Nephron progenitor cell (in vitro differentiated cells): ENCODE measurements around the gene ALX3.

Source experiments
- DNase-seq: peaks from one replicate; pipeline ENCODE4 v3.0.0; 2021
- H3K27ac Mint-ChIP-seq: 2 replicates; pipeline ENCODE4 v1.8.0; 2021; ENCODE audit warnings: mild to moderate bottlenecking, moderate library complexity, mixed read lengths
- H3K27me3 Mint-ChIP-seq: 2 replicates; pipeline ENCODE4 v1.8.0; 2021; ENCODE audit warnings: mild to moderate bottlenecking, low read depth, mixed read lengths; ENCODE audit not compliant: poor library complexity
- H3K36me3 Mint-ChIP-seq: 2 replicates; pipeline ENCODE4 v1.8.0; 2021; ENCODE audit warnings: low read depth, mixed read lengths
- H3K4me1 Mint-ChIP-seq: 2 replicates; pipeline ENCODE4 v1.8.0; 2021; ENCODE audit warnings: mixed read lengths
- H3K4me3 Mint-ChIP-seq: 2 replicates; pipeline ENCODE4 v1.8.0; 2021; ENCODE audit warnings: mild to moderate bottlenecking, moderate library complexity, mixed read lengths
- H3K9me3 Mint-ChIP-seq: 2 replicates; pipeline ENCODE4 v1.8.0; 2021; ENCODE audit warnings: mild to moderate bottlenecking, moderate library complexity, mixed read lengths
- CTCF ChIP-seq: fragments of 200-600 bp; sonication (generic); IDR thresholded peaks from 2 replicates; pipeline ENCODE4 v1.5.0; 2021; ENCODE audit warnings: antibody characterized with exemption

The ALX3 gene

GRCh38 chr1:110074166-110074565, 3.7 kb upstream of the ALX3 start:
- Mint-ChIP-seq H3K27me3 (peaks cover 92% of the 10 kb centered on the region), H3K4me3 (no peak overlapping the region), H3K9me3 (no peaks in the 10 kb centered on the region), H3K36me3 (no peaks in the 10 kb centered on the region), H3K4me1 (peaks cover 7% of the 10 kb centered on the region), H3K27ac (no peak overlapping the region)
- no peak for DNase-seq
- TF ChIP-seq CTCF = no peak

DNA sequence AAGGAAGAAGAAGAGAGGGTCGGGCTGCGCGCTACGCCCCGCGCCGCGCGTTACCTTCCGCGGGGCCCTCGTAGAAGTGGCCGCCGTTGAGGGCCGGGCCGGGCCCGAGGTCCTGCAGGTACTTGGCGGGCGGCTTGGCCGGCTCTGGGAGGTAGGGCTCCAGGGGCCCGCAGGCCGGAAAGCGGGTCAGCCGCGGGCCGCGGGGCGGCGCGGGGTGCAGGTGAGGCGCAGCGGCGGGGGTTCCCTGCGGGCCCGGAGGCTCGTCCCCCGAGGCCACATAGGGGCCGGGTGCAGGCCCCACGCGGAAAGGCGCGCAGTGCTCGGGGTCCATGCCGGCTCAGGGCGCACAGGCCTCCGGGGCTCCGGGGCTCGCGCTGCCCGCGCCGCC, 196 bp downstream of the ALX3 start:
- H3K27me3 Mint-ChIP-seq = peaks cover 96% of the 10 kb centered on the region
- no peak for TF ChIP-seq CTCF
- no peaks in the 10 kb centered on the region for H3K9me3 Mint-ChIP-seq
- H3K27ac Mint-ChIP-seq = no peak overlapping the region
- peaks cover 18% of the 10 kb centered on the region for H3K4me1 Mint-ChIP-seq
- peak overlapping the region; percentile 67 for H3K4me3 Mint-ChIP-seq
- DNase-seq = peak; percentile 41
- no peaks in the 10 kb centered on the region for H3K36me3 Mint-ChIP-seq

DNA sequence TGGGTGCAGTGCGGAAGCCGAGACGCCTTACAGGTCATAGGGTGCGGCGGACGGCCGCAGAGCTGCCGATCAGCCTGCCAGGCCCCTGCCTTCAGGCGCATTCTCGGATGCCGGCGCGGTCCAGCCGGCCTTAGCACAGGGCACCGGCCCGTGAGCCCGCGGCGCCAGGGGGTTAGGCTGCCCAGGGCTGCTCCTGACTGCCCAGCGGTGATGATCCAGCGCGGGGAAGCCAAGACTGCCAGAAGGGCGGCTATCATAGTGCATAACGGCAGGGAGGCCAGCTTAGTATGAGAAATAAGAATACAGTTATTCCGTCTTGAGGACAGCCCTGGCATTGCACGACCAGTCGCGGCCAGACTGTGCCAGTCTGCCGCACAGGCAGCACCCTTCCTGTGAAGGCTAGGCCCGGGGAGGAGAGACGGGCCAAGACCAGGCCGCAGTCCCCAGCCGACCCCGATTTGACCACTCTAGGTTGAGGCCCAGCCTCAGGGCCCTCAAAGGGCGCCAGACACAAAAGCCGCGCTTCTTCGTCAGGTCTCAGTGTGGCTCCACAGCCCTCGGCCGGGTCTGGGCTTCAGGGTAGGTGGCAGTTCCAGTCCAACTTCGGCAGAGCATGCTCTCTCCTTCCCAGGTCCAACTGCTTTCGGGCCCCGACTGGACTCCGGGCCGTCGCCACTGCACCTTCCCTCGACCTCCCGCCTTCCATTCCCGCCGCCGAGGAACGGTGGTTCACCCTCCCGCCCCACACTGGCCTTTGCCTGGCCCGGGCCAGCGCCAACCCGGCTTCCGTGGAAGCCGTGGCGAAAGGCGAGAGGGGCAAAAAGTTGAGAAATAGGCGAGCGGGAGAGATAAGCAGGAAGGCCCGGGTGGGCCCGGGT, 829 bp downstream of the ALX3 start:
- peaks cover 97% of the 10 kb centered on the region for H3K27me3 Mint-ChIP-seq
- no peak overlapping the region for H3K27ac Mint-ChIP-seq
- H3K4me1 Mint-ChIP-seq = peaks cover 18% of the 10 kb centered on the region
- TF ChIP-seq CTCF = no peak
- no peaks in the 10 kb centered on the region for H3K9me3 Mint-ChIP-seq
- no peaks in the 10 kb centered on the region for H3K36me3 Mint-ChIP-seq
- H3K4me3 Mint-ChIP-seq = peak overlapping the region; percentile 67
- DNase-seq = peak; percentile 31

- Mint-ChIP-seq H3K4me1 (peaks cover 19% of the 10 kb centered on the region), H3K27me3 (peaks cover 96% of the 10 kb centered on the region), H3K27ac (peak overlapping the region; percentile 95), H3K36me3 (no peaks in the 10 kb centered on the region), H3K4me3 (peak overlapping the region; percentile 81), H3K9me3 (no peaks in the 10 kb centered on the region)
- no peak for TF ChIP-seq CTCF
- DNase-seq = peak; percentile 56
Observed at GRCh38 chr1:110068646-110069403, 1.6 kb downstream of the ALX3 start.

GRCh38 chr1:110067893-110068645, 2.4 kb downstream of the ALX3 start:
- peaks cover 25% of the 10 kb centered on the region for H3K4me1 Mint-ChIP-seq
- H3K27ac Mint-ChIP-seq = peak overlapping the region; percentile 95
- TF ChIP-seq CTCF = no peak
- peak; percentile 56 for DNase-seq
- peak overlapping the region; percentile 81 for H3K4me3 Mint-ChIP-seq
- no peaks in the 10 kb centered on the region for H3K36me3 Mint-ChIP-seq
- H3K9me3 Mint-ChIP-seq = no peaks in the 10 kb centered on the region
- peaks cover 93% of the 10 kb centered on the region for H3K27me3 Mint-ChIP-seq
